Activated T-cell treated with anti-CD3 and anti-CD28 coated beads, Interleukin-2, amount 50 U/mL, for 4 hours (primary cell): ENCODE data around the gene RERE. TPM values are rescaled to one million over a fixed set of nuclear protein-coding genes. Genes with fewer than 3 reads are reported as not detected.

Source experiments
- ATAC-seq, 2 donors: fragments of 200-7000 bp; cut with Tn5 transposase; one replicate each; pipeline ENCODE4 v1.10.0; 2021
- DNase-seq: peaks from one replicate; pipeline ENCODE4 v3.0.0-alpha.2; 2020
- H3K27me3 Mint-ChIP-seq: one replicate; pipeline ENCODE4 v1.8.0; 2021; ENCODE audit warnings: low read depth, mixed read lengths
- H3K36me3 Mint-ChIP-seq: one replicate; pipeline ENCODE4 v1.8.0; 2022; ENCODE audit warnings: mixed read lengths; ENCODE audit not compliant: insufficient read depth
- H3K4me1 Mint-ChIP-seq: one replicate; pipeline ENCODE4 v1.8.0; 2021; ENCODE audit warnings: low read depth, mixed read lengths
- H3K4me3 Mint-ChIP-seq: one replicate; pipeline ENCODE4 v1.8.0; 2021; ENCODE audit warnings: mild to moderate bottlenecking, moderate library complexity, mixed read lengths
- H3K9me3 Mint-ChIP-seq: one replicate; pipeline ENCODE4 v1.8.0; 2021; ENCODE audit warnings: mixed read lengths
- total RNA-seq, 3 donors: library from RNA; stranded (reverse); gene quantifications; one replicate each; pipeline ENCODE4 v1.2.1, GENCODE V29; 2021

RERE gene
- total RNA-seq, 3 donors from 2014 or later: 40.5 to 53.4 (median 47.8) TPM

GRCh38 chr1:8523666-8524206 is 293.7 kb downstream of the RERE start:
- ATAC-seq (no peak), DNase-seq (no peak)
- H3K4me3 Mint-ChIP-seq: no peak overlapping the region
- peaks cover 43% of the 10 kb centered on the region for H3K4me1 Mint-ChIP-seq
- H3K9me3 Mint-ChIP-seq: peaks cover 3% of the 10 kb centered on the region
- peaks cover 12% of the 10 kb centered on the region for H3K36me3 Mint-ChIP-seq
- no peaks in the 10 kb centered on the region for H3K27me3 Mint-ChIP-seq

- Mint-ChIP-seq H3K4me3 (no peak overlapping the region), H3K4me1 (peaks cover 58% of the 10 kb centered on the region), H3K9me3 (peaks cover 3% of the 10 kb centered on the region), H3K27me3 (no peaks in the 10 kb centered on the region), H3K36me3 (peaks cover 12% of the 10 kb centered on the region)
- no peak for ATAC-seq
- DNase-seq: no peak
Measured at GRCh38 chr1:8520483-8520966, 296.9 kb downstream of the RERE start.

- Mint-ChIP-seq H3K9me3 (peaks cover 3% of the 10 kb centered on the region), H3K4me1 (peaks cover 65% of the 10 kb centered on the region), H3K4me3 (no peak overlapping the region), H3K36me3 (peaks cover 12% of the 10 kb centered on the region), H3K27me3 (no peaks in the 10 kb centered on the region)
- DNase-seq (no peak), ATAC-seq (no peak)
Measured at GRCh38 chr1:8519167-8519566, 298.3 kb downstream of the RERE start.

- ATAC-seq (no peak), DNase-seq (no peak)
- H3K27me3 Mint-ChIP-seq: no peaks in the 10 kb centered on the region
- H3K36me3 Mint-ChIP-seq: peaks cover 10% of the 10 kb centered on the region
- peaks cover 68% of the 10 kb centered on the region for H3K4me1 Mint-ChIP-seq
- H3K4me3 Mint-ChIP-seq: no peak overlapping the region
- peaks cover 3% of the 10 kb centered on the region for H3K9me3 Mint-ChIP-seq
Measured at GRCh38 chr1:8518490-8518801, 299.0 kb downstream of the RERE start.

- no peak for DNase-seq
- no peak overlapping the region for H3K4me3 Mint-ChIP-seq
- peaks cover 3% of the 10 kb centered on the region for H3K9me3 Mint-ChIP-seq
- peaks cover 69% of the 10 kb centered on the region for H3K4me1 Mint-ChIP-seq
- no peaks in the 10 kb centered on the region for H3K27me3 Mint-ChIP-seq
- ATAC-seq: no peak
- H3K36me3 Mint-ChIP-seq: peaks cover 8% of the 10 kb centered on the region
Measured at GRCh38 chr1:8517661-8518489, 299.6 kb downstream of the RERE start.

- peak; percentile 77 to 81 for ATAC-seq
- Mint-ChIP-seq H3K4me1 (peaks cover 69% of the 10 kb centered on the region), H3K4me3 (peak overlapping the region; percentile 20), H3K27me3 (no peaks in the 10 kb centered on the region), H3K9me3 (no peaks in the 10 kb centered on the region), H3K36me3 (peaks cover 6% of the 10 kb centered on the region)
- no peak for DNase-seq
Measured at GRCh38 chr1:8516793-8517556, 300.5 kb downstream of the RERE start.

GRCh38 chr1:8516278-8516777 is 301.1 kb downstream of the RERE start:
- peaks cover 68% of the 10 kb centered on the region for H3K4me1 Mint-ChIP-seq
- no peaks in the 10 kb centered on the region for H3K9me3 Mint-ChIP-seq
- ATAC-seq (no peak), DNase-seq (no peak)
- H3K4me3 Mint-ChIP-seq: no peak overlapping the region
- H3K36me3 Mint-ChIP-seq: peaks cover 2% of the 10 kb centered on the region
- H3K27me3 Mint-ChIP-seq: no peaks in the 10 kb centered on the region

- Mint-ChIP-seq H3K4me1 (peaks cover 62% of the 10 kb centered on the region), H3K4me3 (no peak overlapping the region), H3K27me3 (no peaks in the 10 kb centered on the region), H3K9me3 (no peaks in the 10 kb centered on the region), H3K36me3 (peaks cover 9% of the 10 kb centered on the region)
- no peak for ATAC-seq
- DNase-seq: no peak
Measured at GRCh38 chr1:8512504-8512903, 304.9 kb downstream of the RERE start.

- Mint-ChIP-seq H3K27me3 (no peaks in the 10 kb centered on the region), H3K9me3 (no peaks in the 10 kb centered on the region), H3K36me3 (peaks cover 17% of the 10 kb centered on the region), H3K4me3 (peak overlapping the region; percentile 67), H3K4me1 (peaks cover 45% of the 10 kb centered on the region)
- peak; percentile 91 to 92 for ATAC-seq
- peak; percentile 41 for DNase-seq
Measured at GRCh38 chr1:8510041-8510823, 307.2 kb downstream of the RERE start.

GRCh38 chr1:8509579-8509978 is 307.9 kb downstream of the RERE start:
- peaks cover 17% of the 10 kb centered on the region for H3K36me3 Mint-ChIP-seq
- no peak for ATAC-seq
- H3K4me3 Mint-ChIP-seq: peak overlapping the region; percentile 67
- no peaks in the 10 kb centered on the region for H3K9me3 Mint-ChIP-seq
- H3K4me1 Mint-ChIP-seq: peaks cover 41% of the 10 kb centered on the region
- no peaks in the 10 kb centered on the region for H3K27me3 Mint-ChIP-seq
- DNase-seq: no peak

- Mint-ChIP-seq H3K36me3 (peaks cover 15% of the 10 kb centered on the region), H3K9me3 (no peaks in the 10 kb centered on the region), H3K4me1 (peaks cover 30% of the 10 kb centered on the region), H3K4me3 (no peak overlapping the region), H3K27me3 (no peaks in the 10 kb centered on the region)
- DNase-seq (no peak), ATAC-seq (no peak)
Measured at GRCh38 chr1:8506995-8507615, 310.3 kb downstream of the RERE start.

- peaks cover 15% of the 10 kb centered on the region for H3K36me3 Mint-ChIP-seq
- ATAC-seq (no peak), DNase-seq (no peak)
- peaks cover 27% of the 10 kb centered on the region for H3K4me1 Mint-ChIP-seq
- H3K9me3 Mint-ChIP-seq: no peaks in the 10 kb centered on the region
- H3K27me3 Mint-ChIP-seq: no peaks in the 10 kb centered on the region
- H3K4me3 Mint-ChIP-seq: no peak overlapping the region
Measured at GRCh38 chr1:8506456-8506855, 311.0 kb downstream of the RERE start.

- ATAC-seq: no peak
- Mint-ChIP-seq H3K4me3 (no peak overlapping the region), H3K36me3 (peaks cover 15% of the 10 kb centered on the region), H3K9me3 (no peaks in the 10 kb centered on the region), H3K27me3 (no peaks in the 10 kb centered on the region), H3K4me1 (peaks cover 3% of the 10 kb centered on the region)
- no peak for DNase-seq
Measured at GRCh38 chr1:8503842-8504241, 313.6 kb downstream of the RERE start.
